Measurements from ENCODE around the gene DNAJC27.
A peak's percentile ranks its signal among the peaks of the same experiment; 100 is the strongest.

The DNAJC27 gene

GRCh38 chr2:24924732-24925131, 47.0 kb downstream of the DNAJC27 start:
- DNase-seq, result no peak

- DNase-seq, result no peak
Observed at GRCh38 chr2:24924266-24924665, 47.5 kb downstream of the DNAJC27 start.

GRCh38 chr2:24923106-24923505, 48.6 kb downstream of the DNAJC27 start:
- no peak for DNase-seq

- no peak for DNase-seq
Observed at GRCh38 chr2:24922556-24922955, 49.2 kb downstream of the DNAJC27 start.

- no peak for DNase-seq
Observed at GRCh38 chr2:24920809-24921441, 50.8 kb downstream of the DNAJC27 start.

- DNase-seq, result peak; percentile 7
Observed at GRCh38 chr2:24920098-24920808, 51.5 kb downstream of the DNAJC27 start, which contains the start of gene ADCY3. Gene ADCY3, minus strand, starts transcription at chr2:24920237. Its CDS starts 1,250 bp downstream, at chr2:24918987.

GRCh38 chr2:24919506-24920097, 52.2 kb downstream of the DNAJC27 start:
- no peak for DNase-seq

GRCh38 chr2:24919037-24919505, 52.7 kb downstream of the DNAJC27 start:
- peak; percentile 6 for DNase-seq

- DNase-seq, result no peak
Observed at GRCh38 chr2:24918326-24919036, 53.3 kb downstream of the DNAJC27 start.

GRCh38 chr2:24917731-24918325, 53.9 kb downstream of the DNAJC27 start:
- no peak for DNase-seq

GRCh38 chr2:24917086-24917485, 54.7 kb downstream of the DNAJC27 start:
- no peak for DNase-seq

- no peak for DNase-seq
Observed at GRCh38 chr2:24915796-24916195, 56.0 kb downstream of the DNAJC27 start.

GRCh38 chr2:24915175-24915574, 56.6 kb downstream of the DNAJC27 start:
- DNase-seq, result no peak

GRCh38 chr2:24914713-24915112, 57.0 kb downstream of the DNAJC27 start:
- DNase-seq, result no peak

GRCh38 chr2:24913911-24914310, 57.8 kb downstream of the DNAJC27 start:
- no peak for DNase-seq

- no peak for DNase-seq
Observed at GRCh38 chr2:24912986-24913385, 58.8 kb downstream of the DNAJC27 start.

- DNase-seq, result no peak
Observed at GRCh38 chr2:24912523-24912922, 59.2 kb downstream of the DNAJC27 start.

GRCh38 chr2:24910245-24910644, 61.5 kb downstream of the DNAJC27 start:
- no peak for DNase-seq

GRCh38 chr2:24909555-24910177, 62.1 kb downstream of the DNAJC27 start:
- no peak for DNase-seq

- DNase-seq, result no peak
Observed at GRCh38 chr2:24908461-24908901, 63.3 kb downstream of the DNAJC27 start.

- no peak for DNase-seq
Observed at GRCh38 chr2:24907116-24907515, 64.6 kb downstream of the DNAJC27 start.

- no peak for DNase-seq
Observed at GRCh38 chr2:24906466-24906865, 65.3 kb downstream of the DNAJC27 start.
